ENCODE results near the gene AP3B1. TPM values are rescaled to one million over a fixed set of nuclear protein-coding genes. Genes with fewer than 3 reads are reported as not detected.

AP3B1 gene
- total RNA-seq, 1 donor from 2014 or later, result 62.1 TPM

DNA sequence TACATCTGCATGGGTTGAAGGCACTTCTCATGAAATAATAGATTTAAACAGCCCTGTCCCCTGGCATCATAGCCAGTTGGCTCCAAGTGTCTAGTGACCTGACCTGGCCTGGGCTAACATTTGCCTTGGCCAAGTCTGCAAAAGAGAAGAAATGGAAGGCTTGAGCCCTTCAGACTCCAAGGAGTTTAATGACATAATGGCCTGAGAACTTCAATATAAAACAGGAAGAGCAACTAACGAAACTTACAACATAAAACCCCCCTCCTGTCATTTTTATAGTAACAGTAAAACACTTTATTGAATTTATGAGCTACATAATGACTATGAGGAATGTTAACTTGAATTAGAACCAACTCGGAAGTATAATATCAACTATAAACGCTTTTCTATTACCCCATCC, 299.6 kb downstream of the AP3B1 start:
- H3K36me3 ChIP-seq (ENCODE audit: control insufficient read depth in 3 of 3, insufficient read depth in 3 of 3, low read length in 3 of 3), result peaks cover 0 to 3% (median 3%) of the 10 kb centered on the region in 3 donors
- no peaks in the 10 kb centered on the region for H3K27me3 ChIP-seq (ENCODE audit: control insufficient read depth in 3 of 3, insufficient read depth in 3 of 3, low read length in 3 of 3)
- peaks cover 5 to 28% (median 8%) of the 10 kb centered on the region in 3 donors for H3K4me1 ChIP-seq (ENCODE audit: control insufficient read depth in 3 of 3, insufficient read depth in 3 of 3, low read length in 3 of 3)
- no peak overlapping the region for H3K27ac ChIP-seq (ENCODE audit: low read depth, low read length)
- H3K4me3 ChIP-seq (ENCODE audit: low read length in 3 of 3), result no peak overlapping the region
- H3K9me3 ChIP-seq (ENCODE audit: control insufficient read depth in 3 of 3, low read length in 3 of 3), result no peaks in the 10 kb centered on the region
- H3K9ac ChIP-seq (ENCODE audit: low read depth in 1 of 3, low read length in 3 of 3), result no peak overlapping the region

DNA sequence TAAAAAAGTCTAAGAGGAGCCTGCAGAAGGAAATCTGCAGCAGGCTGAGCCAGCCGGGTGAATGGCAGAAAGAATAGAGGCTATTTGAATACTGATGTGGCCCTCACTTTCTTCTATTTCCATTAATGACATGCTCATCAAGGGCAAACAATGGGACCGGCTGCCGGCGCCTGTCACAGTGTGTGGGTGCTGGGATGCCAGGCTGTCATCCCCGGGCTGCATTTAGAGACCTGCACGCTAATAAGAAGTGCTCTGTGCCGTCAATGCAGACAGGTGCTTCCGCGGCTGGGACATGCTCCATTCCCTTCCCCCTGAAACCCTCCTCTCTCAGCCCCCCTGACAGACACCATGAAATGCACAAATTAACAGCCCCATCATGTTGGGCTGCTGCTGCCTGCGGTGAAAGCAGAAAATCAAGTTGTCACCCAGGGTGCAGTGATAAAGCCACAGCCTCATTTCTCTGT, 300.6 kb downstream of the AP3B1 start:
- Histone ChIP-seq H3K9ac (ENCODE audit: low read depth in 1 of 3, low read length in 3 of 3) (no peak overlapping the region), H3K4me1 (ENCODE audit: control insufficient read depth in 3 of 3, insufficient read depth in 3 of 3, low read length in 3 of 3) (peaks cover 5 to 28% (median 8%) of the 10 kb centered on the region in 3 donors), H3K36me3 (ENCODE audit: control insufficient read depth in 3 of 3, insufficient read depth in 3 of 3, low read length in 3 of 3) (peaks cover 0 to 3% (median 0%) of the 10 kb centered on the region in 3 donors), H3K27me3 (ENCODE audit: control insufficient read depth in 3 of 3, insufficient read depth in 3 of 3, low read length in 3 of 3) (no peaks in the 10 kb centered on the region), H3K4me3 (ENCODE audit: low read length in 3 of 3) (no peak overlapping the region), H3K9me3 (ENCODE audit: control insufficient read depth in 3 of 3, low read length in 3 of 3) (no peaks in the 10 kb centered on the region), H3K27ac (ENCODE audit: low read depth, low read length) (no peak overlapping the region)

DNA sequence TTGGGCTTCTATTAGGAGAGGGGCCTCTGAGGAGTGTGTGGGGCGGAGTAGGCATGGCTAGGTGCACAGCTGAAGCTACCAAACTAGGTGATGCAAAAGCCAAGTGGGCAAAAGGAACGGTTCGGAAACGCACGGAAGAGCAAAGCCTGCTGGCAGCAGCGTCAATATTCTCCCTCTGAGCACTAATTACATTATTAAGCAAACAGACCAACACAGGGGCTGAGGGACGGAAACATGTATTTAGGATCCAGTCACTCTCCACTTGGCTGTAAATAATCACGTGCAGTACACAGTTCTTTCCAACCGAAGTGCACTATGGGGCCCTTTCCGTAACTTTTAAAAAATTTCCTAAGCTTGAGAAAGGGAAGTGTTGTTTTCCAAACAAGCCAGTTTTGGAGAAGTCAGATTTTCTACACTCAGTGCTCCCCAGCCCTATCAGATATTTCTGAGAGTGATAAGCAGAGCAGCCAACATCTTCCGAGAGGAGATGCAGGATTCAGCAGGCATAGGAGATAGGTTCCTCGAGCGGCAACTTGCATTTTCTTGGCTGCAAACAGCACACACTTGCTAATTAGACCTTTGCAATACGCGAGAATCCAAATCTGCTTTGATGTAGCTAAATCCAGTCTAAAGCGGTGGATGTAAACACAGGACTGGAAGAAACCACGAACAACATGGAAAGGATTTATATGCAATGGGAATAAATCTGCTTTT, 301.2 kb downstream of the AP3B1 start:
- Histone ChIP-seq H3K27me3 (ENCODE audit: control insufficient read depth in 3 of 3, insufficient read depth in 3 of 3, low read length in 3 of 3) (no peaks in the 10 kb centered on the region), H3K4me3 (ENCODE audit: low read length in 3 of 3) (no peak overlapping the region), H3K9ac (ENCODE audit: low read depth in 1 of 3, low read length in 3 of 3) (no peak overlapping the region), H3K27ac (ENCODE audit: low read depth, low read length) (no peak overlapping the region), H3K9me3 (ENCODE audit: control insufficient read depth in 3 of 3, low read length in 3 of 3) (no peaks in the 10 kb centered on the region), H3K4me1 (ENCODE audit: control insufficient read depth in 3 of 3, insufficient read depth in 3 of 3, low read length in 3 of 3) (peaks cover 5 to 28% (median 8%) of the 10 kb centered on the region in 3 donors), H3K36me3 (ENCODE audit: control insufficient read depth in 3 of 3, insufficient read depth in 3 of 3, low read length in 3 of 3) (peaks cover 0 to 1% (median 0%) of the 10 kb centered on the region in 3 donors)

DNA sequence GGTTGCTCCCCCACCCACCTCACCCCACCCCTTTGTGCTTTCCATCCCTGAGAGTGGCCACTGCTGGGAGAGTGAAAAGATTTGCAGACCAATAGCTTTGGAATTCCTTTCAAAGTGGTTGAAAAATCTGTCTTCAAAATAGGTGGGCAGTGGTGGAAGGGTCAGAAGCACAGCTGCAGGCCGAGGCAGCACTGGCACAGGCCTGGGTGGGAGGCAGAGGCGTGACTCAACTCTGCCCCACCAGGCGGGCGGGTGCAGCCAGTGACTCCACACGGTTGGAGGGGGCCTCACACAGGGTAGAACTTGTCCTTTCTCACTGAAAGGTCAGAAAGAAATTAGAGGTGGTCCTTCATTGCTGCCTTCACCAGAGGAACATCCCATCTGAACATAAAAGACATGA, 303.4 kb downstream of the AP3B1 start:
- H3K27ac ChIP-seq (ENCODE audit: low read depth, low read length), result no peak overlapping the region
- no peak overlapping the region for H3K4me3 ChIP-seq (ENCODE audit: low read length in 3 of 3)
- peaks cover 0 to 3% (median 0%) of the 10 kb centered on the region in 3 donors for H3K36me3 ChIP-seq (ENCODE audit: control insufficient read depth in 3 of 3, insufficient read depth in 3 of 3, low read length in 3 of 3)
- peaks cover 0 to 4% (median 0%) of the 10 kb centered on the region in 3 donors for H3K27me3 ChIP-seq (ENCODE audit: control insufficient read depth in 3 of 3, insufficient read depth in 3 of 3, low read length in 3 of 3)
- no peaks in the 10 kb centered on the region for H3K9me3 ChIP-seq (ENCODE audit: control insufficient read depth in 3 of 3, low read length in 3 of 3)
- H3K4me1 ChIP-seq (ENCODE audit: control insufficient read depth in 3 of 3, insufficient read depth in 3 of 3, low read length in 3 of 3), result peaks cover 4 to 18% (median 8%) of the 10 kb centered on the region in 3 donors
- no peak overlapping the region for H3K9ac ChIP-seq (ENCODE audit: low read depth in 1 of 3, low read length in 3 of 3)

DNA sequence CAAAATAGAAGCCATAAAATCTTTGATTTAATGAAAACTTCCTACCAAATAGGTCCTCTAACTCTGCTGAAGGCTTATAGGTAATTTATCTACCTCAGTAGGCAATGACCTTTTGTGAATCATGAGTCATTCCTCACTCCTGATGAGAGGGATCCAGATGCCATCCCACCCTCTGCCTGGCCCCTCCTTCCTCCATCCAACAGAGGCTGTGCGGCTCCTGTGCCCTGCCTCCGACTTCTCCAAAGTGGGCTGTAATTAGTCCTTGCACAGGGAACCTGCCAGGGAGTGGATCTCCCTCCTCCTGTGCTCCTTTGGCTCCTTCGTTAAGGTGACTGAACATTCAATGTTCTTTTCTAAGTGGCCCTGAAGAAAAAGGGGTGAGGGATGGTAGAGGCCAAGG, 304.5 kb downstream of the AP3B1 start:
- H3K36me3 ChIP-seq (ENCODE audit: control insufficient read depth in 3 of 3, insufficient read depth in 3 of 3, low read length in 3 of 3), result peaks cover 0 to 3% (median 0%) of the 10 kb centered on the region in 3 donors
- H3K9ac ChIP-seq (ENCODE audit: low read depth in 1 of 3, low read length in 3 of 3), result no peak overlapping the region
- no peak overlapping the region for H3K27ac ChIP-seq (ENCODE audit: low read depth, low read length)
- H3K4me1 ChIP-seq (ENCODE audit: control insufficient read depth in 3 of 3, insufficient read depth in 3 of 3, low read length in 3 of 3), result peaks cover 0 to 9% (median 4%) of the 10 kb centered on the region in 3 donors
- H3K27me3 ChIP-seq (ENCODE audit: control insufficient read depth in 3 of 3, insufficient read depth in 3 of 3, low read length in 3 of 3), result peaks cover 0 to 4% (median 0%) of the 10 kb centered on the region in 3 donors
- H3K4me3 ChIP-seq (ENCODE audit: low read length in 3 of 3), result no peak overlapping the region
- H3K9me3 ChIP-seq (ENCODE audit: control insufficient read depth in 3 of 3, low read length in 3 of 3), result no peaks in the 10 kb centered on the region

DNA sequence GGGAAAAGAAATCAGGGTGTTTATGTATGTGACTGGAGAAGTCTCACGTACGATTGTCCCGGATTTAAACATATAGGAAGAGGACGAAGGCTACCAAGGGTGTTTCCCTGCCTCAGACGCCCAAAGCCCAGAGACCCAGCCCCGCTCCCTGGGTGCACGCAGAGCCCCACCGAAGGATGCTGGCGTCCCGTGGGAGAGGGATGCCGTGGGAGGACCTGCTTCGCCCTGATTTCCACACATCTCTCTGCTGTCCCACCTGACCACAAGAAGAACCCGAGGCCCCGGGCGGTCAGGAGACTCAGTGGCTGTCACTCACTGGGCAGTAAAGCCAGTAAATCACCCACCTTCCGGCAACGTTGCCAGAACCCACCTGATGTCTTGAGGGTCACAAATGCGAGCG, 306.5 kb downstream of the AP3B1 start:
- peaks cover 0 to 4% (median 0%) of the 10 kb centered on the region in 3 donors for H3K27me3 ChIP-seq (ENCODE audit: control insufficient read depth in 3 of 3, insufficient read depth in 3 of 3, low read length in 3 of 3)
- no peaks in the 10 kb centered on the region for H3K4me1 ChIP-seq (ENCODE audit: control insufficient read depth in 3 of 3, insufficient read depth in 3 of 3, low read length in 3 of 3)
- peaks cover 0 to 3% (median 0%) of the 10 kb centered on the region in 3 donors for H3K36me3 ChIP-seq (ENCODE audit: control insufficient read depth in 3 of 3, insufficient read depth in 3 of 3, low read length in 3 of 3)
- no peak overlapping the region for H3K27ac ChIP-seq (ENCODE audit: low read depth, low read length)
- no peak overlapping the region for H3K9ac ChIP-seq (ENCODE audit: low read depth in 1 of 3, low read length in 3 of 3)
- no peaks in the 10 kb centered on the region for H3K9me3 ChIP-seq (ENCODE audit: control insufficient read depth in 3 of 3, low read length in 3 of 3)
- no peak overlapping the region for H3K4me3 ChIP-seq (ENCODE audit: low read length in 3 of 3)

DNA sequence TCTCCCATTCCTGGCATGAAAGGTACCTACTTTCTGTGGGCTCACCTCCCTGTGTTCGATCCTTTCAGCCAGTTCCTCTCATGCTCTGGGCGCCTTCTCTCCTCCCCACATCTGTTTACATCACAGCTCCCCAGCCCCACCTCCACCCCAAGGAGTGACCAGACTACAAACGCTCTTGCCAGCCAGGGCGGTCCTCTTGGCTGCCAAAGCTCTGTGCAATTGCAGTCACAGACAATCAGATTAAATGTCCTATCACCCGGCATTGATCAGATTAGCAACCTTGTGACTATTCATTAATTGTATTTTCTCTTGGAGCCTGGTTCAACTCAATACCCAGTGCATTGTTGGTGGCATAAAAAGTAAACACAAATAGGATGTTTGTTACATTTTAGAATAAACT, 307.2 kb downstream of the AP3B1 start:
- H3K36me3 ChIP-seq (ENCODE audit: control insufficient read depth in 3 of 3, insufficient read depth in 3 of 3, low read length in 3 of 3), result peaks cover 0 to 3% (median 0%) of the 10 kb centered on the region in 3 donors
- no peaks in the 10 kb centered on the region for H3K4me1 ChIP-seq (ENCODE audit: control insufficient read depth in 3 of 3, insufficient read depth in 3 of 3, low read length in 3 of 3)
- no peak overlapping the region for H3K9ac ChIP-seq (ENCODE audit: low read depth in 1 of 3, low read length in 3 of 3)
- H3K4me3 ChIP-seq (ENCODE audit: low read length in 3 of 3), result no peak overlapping the region
- H3K27ac ChIP-seq (ENCODE audit: low read depth, low read length), result no peak overlapping the region
- peaks cover 0 to 4% (median 0%) of the 10 kb centered on the region in 3 donors for H3K27me3 ChIP-seq (ENCODE audit: control insufficient read depth in 3 of 3, insufficient read depth in 3 of 3, low read length in 3 of 3)
- H3K9me3 ChIP-seq (ENCODE audit: control insufficient read depth in 3 of 3, low read length in 3 of 3), result no peaks in the 10 kb centered on the region

DNA sequence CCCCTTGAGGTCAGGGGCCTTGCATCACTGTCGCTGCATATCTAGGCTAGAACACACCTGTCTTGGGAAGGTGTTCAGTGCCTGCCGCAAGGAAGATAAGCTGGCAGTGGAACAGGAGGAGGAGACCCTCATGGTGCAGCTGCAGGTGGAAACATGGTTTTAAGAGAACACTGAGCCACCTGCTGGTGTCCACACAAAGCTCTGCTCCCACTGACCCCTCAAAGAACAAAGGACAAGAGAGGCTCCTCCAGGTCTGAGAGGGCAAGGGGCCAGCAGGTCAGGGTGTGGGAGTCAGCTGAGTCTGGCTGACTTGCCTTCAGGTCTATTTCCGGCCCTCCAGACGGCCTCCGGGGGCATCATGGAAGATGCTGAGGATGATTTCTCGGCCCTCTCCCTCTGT, 308.2 kb downstream of the AP3B1 start:
- H3K36me3 ChIP-seq (ENCODE audit: control insufficient read depth in 3 of 3, insufficient read depth in 3 of 3, low read length in 3 of 3), result peaks cover 0 to 3% (median 0%) of the 10 kb centered on the region in 3 donors
- H3K27me3 ChIP-seq (ENCODE audit: control insufficient read depth in 3 of 3, insufficient read depth in 3 of 3, low read length in 3 of 3), result peaks cover 0 to 4% (median 2%) of the 10 kb centered on the region in 3 donors
- H3K4me1 ChIP-seq (ENCODE audit: control insufficient read depth in 3 of 3, insufficient read depth in 3 of 3, low read length in 3 of 3), result no peaks in the 10 kb centered on the region
- no peaks in the 10 kb centered on the region for H3K9me3 ChIP-seq (ENCODE audit: control insufficient read depth in 3 of 3, low read length in 3 of 3)
- no peak overlapping the region for H3K27ac ChIP-seq (ENCODE audit: low read depth, low read length)
- no peak overlapping the region for H3K4me3 ChIP-seq (ENCODE audit: low read length in 3 of 3)
- no peak overlapping the region for H3K9ac ChIP-seq (ENCODE audit: low read depth in 1 of 3, low read length in 3 of 3)

DNA sequence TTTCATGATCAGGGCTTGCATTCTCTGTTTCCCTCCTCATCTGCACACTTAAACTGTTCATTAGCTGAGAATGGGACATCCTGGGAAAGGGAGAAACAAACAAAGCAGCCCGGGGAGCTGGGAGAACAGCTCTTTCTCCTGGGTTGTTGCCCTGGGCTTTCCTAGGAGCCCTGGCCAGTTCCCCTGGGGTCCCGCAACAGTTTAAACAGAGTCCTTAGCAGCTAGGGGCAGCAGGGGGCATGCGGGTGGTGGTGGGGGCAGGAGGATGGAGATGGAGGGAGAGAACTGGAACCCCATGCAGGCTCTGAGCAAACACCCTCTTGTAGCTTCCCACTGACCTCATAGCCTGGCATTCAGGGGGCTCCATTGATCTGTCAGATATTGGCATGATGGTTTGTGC, 309.3 kb downstream of the AP3B1 start:
- H3K27me3 ChIP-seq (ENCODE audit: control insufficient read depth in 3 of 3, insufficient read depth in 3 of 3, low read length in 3 of 3), result peaks cover 0 to 4% (median 2%) of the 10 kb centered on the region in 3 donors
- no peak overlapping the region for H3K27ac ChIP-seq (ENCODE audit: low read depth, low read length)
- no peak overlapping the region for H3K4me3 ChIP-seq (ENCODE audit: low read length in 3 of 3)
- no peak overlapping the region for H3K9ac ChIP-seq (ENCODE audit: low read depth in 1 of 3, low read length in 3 of 3)
- peaks cover 0 to 3% (median 0%) of the 10 kb centered on the region in 3 donors for H3K36me3 ChIP-seq (ENCODE audit: control insufficient read depth in 3 of 3, insufficient read depth in 3 of 3, low read length in 3 of 3)
- H3K9me3 ChIP-seq (ENCODE audit: control insufficient read depth in 3 of 3, low read length in 3 of 3), result no peaks in the 10 kb centered on the region
- H3K4me1 ChIP-seq (ENCODE audit: control insufficient read depth in 3 of 3, insufficient read depth in 3 of 3, low read length in 3 of 3), result no peaks in the 10 kb centered on the region

DNA sequence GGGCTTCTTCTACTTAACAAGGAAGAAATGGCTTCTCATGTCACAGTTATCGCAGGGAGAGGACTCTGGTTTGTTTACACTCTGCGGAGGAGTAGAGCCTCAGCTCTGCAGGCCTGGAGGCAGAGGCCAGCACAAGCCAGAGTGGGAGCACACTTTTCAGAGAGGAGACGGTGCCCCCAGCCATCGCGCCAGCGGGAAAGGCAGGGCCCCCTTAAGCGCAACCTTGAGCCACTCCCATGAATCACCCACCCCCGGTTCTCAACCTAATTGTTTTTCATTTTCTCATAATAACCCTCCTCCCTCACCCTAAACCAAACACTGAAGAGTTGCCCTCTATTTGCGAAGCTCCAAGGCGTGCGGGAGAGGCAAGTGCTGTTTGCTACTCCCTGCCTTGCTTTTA, 309.9 kb downstream of the AP3B1 start:
- H3K9me3 ChIP-seq (ENCODE audit: control insufficient read depth in 3 of 3, low read length in 3 of 3), result no peaks in the 10 kb centered on the region
- no peak overlapping the region for H3K9ac ChIP-seq (ENCODE audit: low read depth in 1 of 3, low read length in 3 of 3)
- peaks cover 0 to 3% (median 0%) of the 10 kb centered on the region in 3 donors for H3K36me3 ChIP-seq (ENCODE audit: control insufficient read depth in 3 of 3, insufficient read depth in 3 of 3, low read length in 3 of 3)
- H3K4me1 ChIP-seq (ENCODE audit: control insufficient read depth in 3 of 3, insufficient read depth in 3 of 3, low read length in 3 of 3), result no peaks in the 10 kb centered on the region
- no peak overlapping the region for H3K4me3 ChIP-seq (ENCODE audit: low read length in 3 of 3)
- H3K27me3 ChIP-seq (ENCODE audit: control insufficient read depth in 3 of 3, insufficient read depth in 3 of 3, low read length in 3 of 3), result peaks cover 0 to 4% (median 2%) of the 10 kb centered on the region in 3 donors
- H3K27ac ChIP-seq (ENCODE audit: low read depth, low read length), result no peak overlapping the region

Data from skeletal muscle tissue (tissue), 4 donors.